DMS79 treated with DMSO at 0.1 percent for 48 hours (cell line): Measurements from ENCODE around the gene SERPINF2.
A peak's percentile ranks its signal among the peaks of the same experiment; 100 is the strongest.
"Not testable (repeated sequence)": the region's sequence is repeated elsewhere in the genome, so short reads cannot be mapped to it uniquely, and the experiment has no call there.

Experiments
- DNase-seq: peaks from one replicate; lab custom pipeline; 2025; lab: John Stamatoyannopoulos, UW

Gene SERPINF2

DNA sequence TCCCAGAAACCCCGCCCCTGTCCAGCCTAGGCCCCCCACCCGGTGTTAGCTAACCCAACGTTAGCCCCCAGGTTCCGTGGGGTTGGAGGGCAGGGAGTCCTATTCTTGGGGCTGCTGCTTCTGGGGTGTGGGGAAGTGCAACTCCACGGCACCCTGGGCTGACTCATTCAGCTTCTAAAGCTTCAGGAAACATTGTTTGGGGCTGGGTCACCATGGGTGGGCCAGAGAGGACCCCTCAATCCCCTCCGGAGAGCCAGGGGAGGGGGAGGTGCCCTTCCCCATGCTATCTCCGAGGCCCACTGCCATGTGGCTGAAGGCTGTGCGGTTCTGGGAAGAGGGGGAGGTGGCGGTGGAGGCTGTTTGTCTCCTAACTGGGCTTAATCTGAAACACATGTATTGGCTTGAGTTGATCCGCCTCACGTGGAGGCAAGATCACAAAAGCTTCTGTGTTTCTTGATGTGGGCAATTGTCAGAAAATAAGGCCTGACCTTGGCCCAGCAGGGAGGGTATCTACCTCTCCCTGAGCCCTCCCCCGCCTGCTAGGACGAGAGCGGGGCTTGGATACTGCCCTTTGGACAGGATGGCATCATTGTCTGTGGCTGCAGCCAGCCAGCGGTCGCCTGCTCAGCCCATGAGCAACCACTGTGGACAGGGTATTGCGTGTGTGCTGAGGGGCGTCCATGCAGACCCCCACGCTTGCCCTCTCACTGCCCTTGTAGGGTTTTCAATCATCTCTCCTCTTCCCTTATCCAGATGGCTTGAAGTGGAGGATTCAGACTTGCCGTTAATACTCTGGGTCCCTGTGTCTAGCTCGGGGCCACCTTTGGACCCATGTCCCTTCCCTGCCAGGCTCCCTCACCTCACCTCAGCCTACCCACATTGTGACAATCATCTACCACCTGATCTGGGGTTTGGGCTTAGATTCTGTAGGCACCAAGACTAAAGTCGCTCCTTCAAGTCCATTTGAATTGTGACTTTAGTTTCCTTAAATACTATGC, 20.5 kb downstream of the SERPINF2 start:
- no peak for DNase-seq

DNA sequence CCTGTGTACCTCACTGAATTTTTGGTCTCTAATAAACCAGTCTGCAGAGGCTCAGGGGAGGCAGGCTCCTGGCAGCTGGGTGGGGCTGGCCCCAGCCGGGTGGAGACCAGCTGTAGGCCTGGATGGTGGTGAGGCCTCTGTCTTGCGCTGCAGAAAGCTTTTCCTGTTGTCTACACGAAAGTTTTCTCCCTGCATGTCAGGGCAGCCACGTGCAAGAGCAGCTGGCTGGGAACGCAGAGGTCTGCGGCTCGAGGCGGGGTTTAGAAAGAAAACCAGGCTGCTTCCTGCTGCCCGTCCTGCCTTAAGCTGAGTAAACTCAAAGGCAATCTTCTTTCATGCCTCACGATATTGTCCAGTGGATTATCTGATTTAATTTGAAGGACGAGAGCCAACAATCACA, 21.6 kb downstream of the SERPINF2 start:
- DNase-seq = no peak

DNA sequence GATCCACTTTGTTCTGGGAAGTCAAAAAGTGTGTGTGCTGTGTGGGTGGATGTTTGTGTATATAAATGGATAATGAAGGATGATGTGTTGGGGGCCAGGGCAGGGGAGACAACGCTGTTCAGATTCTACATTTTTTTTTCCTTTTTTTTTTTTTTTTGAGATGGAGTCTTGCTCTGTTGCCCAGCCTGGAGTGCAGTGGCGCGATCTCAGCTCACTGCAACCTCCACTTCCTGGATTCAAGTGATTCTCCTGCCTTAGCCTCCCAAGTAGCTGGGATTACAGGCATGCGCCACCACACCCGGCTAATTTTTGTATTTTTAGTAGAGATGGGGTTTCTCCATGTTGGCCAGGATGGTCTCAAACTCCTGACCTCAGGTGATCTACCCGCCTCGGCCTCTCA, 22.0 kb downstream of the SERPINF2 start:
- not testable (repeated sequence) for DNase-seq

DNA sequence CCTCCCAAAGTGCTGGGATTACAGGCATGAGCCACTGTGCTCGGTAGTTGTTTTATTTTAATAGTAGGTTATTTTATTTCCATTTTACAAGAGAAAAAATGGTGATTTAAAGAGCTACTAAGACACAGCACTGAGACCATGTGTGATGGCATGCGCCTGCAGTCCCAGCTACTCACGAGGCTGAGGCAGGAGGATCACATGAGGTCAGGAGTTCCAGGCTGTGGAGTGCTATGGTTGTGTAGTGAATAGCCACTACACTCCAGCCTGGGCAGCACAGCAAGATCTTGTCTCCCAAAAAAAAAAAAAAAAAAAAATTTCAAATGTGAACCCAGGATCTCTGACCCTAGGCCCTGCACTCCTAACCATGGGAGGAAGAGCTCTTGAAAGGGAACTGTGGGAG, 22.9 kb downstream of the SERPINF2 start:
- no peak for DNase-seq

DNA sequence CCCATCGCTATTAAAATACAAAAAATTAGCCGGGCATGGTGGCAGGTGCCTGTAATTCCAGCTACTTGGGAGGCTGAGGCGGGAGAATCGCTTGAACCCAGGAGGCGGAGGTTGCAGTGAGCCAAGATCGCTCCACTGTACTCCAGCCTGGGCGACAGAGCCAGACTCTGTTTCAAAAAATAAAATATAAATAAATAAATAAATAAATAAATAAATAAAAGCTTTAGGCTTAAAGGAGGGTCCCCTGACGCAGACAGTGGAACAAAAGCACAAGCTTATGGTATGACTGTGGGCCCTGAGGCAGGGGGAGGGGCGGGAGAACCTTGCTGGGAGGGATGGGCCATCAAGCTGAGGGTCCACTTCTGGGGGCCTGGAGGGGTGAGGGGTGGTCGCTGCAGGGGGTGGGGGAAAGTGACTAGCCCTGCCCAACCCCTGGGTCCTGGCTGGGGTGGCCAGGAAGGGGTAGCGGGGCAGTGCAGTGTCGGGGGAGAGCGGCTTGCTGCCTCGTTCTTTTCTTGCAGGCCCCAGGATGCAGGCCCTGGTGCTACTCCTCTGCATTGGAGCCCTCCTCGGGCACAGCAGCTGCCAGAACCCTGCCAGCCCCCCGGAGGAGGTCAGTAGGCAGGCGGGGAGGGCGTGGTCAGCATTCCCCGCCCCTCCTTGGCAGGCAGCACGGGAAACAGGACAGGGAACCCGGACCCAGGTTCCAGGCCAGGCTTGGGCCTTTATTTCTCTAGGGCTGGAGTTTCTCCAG, 23.9 kb downstream of the SERPINF2 start:
- DNase-seq = no peak

DNA sequence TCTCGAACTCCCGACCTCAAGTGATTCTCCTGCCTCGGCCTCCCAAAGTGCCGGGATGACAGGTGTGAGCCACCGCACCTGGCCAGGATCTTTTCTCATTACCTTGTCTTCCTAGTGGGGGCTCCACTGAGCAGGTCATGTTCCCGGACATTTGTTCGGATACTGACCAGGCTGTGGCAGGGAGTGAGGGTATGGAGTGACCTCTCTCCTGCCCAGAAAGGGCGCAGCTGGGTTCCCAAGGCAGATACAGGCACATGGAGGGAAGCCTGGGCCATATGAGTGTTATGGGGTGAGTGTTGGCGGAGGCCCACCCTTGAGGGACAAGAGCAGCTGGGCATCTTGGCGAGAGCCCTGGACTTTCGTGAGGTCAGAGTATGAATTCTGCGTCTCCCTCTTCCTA, 24.7 kb downstream of the SERPINF2 start:
- DNase-seq = no peak

DNA sequence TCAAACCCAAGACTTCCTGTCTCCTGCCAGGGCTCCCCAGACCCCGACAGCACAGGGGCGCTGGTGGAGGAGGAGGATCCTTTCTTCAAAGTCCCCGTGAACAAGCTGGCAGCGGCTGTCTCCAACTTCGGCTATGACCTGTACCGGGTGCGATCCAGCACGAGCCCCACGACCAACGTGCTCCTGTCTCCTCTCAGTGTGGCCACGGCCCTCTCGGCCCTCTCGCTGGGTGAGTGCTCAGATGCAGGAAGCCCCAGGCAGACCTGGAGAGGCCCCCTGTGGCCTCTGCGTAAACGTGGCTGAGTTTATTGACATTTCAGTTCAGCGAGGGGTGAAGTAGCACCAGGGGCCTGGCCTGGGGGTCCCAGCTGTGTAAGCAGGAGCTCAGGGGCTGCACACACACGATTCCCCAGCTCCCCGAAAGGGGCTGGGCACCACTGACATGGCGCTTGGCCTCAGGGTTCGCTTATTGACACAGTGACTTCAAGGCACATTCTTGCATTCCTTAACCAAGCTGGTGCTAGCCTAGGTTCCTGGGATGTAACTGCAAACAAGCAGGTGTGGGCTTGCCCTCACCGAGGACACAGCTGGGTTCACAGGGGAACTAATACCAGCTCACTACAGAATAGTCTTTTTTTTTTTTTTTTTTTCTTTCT, 27.3 kb downstream of the SERPINF2 start:
- peak; percentile 68 for DNase-seq

DNA sequence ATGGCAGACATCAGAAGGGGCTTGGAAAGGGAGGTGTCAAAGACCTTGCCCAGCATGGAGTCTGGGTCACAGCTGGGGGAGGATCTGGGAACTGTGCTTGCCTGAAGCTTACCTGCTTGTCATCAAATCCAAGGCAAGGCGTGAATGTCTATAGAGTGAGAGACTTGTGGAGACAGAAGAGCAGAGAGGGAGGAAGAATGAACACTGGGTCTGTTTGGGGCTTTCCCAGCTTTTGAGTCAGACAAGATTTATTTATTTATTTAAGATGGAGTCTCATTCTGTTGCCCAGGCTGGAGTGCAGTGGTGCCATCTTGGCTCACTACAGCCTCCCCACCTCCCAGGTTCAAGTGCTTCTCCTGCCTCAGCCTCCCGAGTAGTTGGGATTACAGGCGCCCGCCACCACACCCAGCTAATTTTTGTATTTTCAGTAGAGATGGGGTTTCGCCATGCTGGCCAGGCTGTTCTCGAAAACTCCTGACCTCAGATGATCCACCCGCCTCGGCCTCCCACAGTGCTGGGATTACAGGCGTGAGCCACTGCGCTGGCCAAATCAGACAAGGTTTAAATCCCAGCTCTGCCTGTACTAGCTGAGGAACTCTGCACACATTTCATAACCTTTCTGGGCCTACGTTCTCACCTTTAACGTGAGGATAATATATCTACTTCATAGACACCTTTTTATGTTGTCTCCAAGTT, 30.5 kb downstream of the SERPINF2 start:
- DNase-seq = not testable (repeated sequence)

DNA sequence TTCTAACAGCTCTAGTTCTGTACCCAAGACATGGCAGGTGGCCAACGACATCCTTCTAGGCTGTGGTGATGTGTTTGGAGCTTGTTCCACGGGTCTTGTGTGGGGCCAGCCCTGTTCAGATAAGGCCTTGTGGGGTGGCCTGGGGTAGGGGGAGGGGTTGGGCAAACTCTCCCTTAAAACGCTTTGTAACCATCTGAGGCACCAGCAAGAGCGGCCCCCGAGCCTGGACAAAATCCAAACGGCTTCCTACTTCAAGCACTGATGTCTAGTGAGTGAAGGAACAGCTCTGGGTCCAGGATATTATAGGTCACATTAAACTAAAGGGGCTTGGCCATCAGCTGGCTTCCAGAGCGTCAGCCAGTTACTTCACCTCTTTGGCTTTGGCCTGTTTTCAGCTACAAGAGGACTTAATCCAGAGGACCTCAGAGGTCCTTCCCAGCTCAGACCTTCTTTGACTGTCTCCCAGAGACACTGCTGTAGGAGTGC, 31.1 kb downstream of the SERPINF2 start:
- no peak for DNase-seq

DNA sequence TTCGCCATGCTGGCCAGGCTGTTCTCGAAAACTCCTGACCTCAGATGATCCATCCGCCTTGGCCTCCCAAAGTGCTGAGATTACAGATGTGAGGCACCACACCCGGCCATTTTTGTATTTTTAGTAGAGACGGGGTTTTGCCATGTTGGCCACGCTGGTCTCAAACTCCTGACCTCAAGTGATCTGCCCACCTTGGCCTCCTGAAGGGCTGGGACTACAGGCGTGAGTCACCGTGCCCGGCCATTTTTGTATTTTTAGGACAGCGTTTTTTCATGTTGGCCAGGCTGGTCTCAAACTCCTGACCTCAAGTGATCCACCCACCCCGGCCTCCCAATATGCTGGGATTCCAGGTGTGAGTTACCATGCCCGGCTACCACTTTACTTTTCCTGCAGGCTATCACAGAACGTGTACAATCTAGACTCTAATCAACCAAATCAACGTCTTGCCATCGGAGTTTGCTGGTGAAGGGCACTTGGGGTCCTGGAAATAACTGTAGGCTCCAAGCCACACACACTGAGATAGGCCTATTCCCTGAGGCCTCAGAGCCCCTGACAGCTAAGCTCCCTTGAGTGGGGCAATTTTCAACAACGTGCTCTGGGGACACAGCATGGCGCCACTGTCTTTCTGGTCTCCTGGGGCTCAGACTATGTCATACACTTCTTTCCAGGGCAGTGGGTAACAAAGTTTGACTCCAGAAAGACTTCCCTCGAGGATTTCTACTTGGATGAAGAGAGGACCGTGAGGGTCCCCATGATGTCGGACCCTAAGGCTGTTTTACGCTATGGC, 31.9 kb downstream of the SERPINF2 start:
- DNase-seq = no peak

DNA sequence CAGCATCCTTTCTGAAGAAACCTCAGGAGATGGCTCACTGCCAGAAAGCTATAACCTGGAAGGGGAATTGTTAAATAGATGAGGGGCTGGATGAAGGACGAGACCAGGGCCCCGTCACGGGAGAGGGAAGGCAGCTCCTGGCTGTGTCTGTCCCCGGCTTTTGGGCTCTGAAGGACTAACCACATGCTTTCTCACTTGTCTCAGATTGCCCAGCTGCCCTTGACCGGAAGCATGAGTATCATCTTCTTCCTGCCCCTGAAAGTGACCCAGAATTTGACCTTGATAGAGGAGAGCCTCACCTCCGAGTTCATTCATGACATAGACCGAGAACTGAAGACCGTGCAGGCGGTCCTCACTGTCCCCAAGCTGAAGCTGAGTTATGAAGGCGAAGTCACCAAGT, 33.7 kb downstream of the SERPINF2 start:
- no peak for DNase-seq

DNA sequence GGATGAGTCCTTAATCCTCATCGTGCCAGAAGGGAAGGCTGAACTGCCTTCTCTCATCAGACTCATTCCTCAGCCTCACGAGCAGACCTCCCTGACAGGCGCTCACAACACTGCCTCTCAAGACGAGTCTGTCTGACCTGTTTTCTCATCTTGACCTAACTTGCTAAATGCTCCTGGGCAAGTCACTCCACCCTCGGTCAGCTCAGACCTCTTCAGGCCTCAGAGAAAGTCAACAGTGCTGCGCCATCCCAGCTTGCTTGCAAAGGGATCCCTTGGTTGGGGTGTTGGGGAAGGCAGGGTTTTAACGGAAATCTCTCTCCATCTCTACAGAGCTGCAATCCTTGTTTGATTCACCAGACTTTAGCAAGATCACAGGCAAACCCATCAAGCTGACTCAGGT, 34.2 kb downstream of the SERPINF2 start:
- DNase-seq = no peak

DNA sequence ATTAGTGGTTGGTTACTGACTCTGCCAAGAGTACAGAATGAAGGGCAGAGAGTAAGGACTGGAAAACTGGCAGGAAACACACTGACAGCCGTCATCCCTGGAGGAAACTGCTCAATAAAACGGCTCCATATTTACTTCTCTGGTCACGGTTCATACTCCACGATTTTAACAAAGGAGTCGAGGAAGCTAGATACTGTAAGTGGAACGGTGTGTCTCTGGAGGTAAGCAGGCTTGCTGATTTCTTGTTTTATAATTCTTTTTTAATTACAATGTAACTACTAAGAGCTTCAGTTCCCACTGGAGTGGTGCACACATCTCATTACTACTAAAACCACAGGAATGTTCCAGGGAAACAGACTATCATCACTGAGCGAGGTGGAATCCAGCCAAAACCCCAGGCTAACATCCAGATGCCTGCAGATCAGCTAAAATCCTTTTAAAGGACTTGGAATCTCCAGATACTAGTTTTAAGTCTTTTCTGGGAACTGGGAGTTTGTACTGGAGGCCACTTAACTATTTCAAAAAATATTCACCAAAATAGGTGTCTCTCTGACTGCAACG, 37.0 kb downstream of the SERPINF2 start:
- DNase-seq = peak; percentile 94

DNA sequence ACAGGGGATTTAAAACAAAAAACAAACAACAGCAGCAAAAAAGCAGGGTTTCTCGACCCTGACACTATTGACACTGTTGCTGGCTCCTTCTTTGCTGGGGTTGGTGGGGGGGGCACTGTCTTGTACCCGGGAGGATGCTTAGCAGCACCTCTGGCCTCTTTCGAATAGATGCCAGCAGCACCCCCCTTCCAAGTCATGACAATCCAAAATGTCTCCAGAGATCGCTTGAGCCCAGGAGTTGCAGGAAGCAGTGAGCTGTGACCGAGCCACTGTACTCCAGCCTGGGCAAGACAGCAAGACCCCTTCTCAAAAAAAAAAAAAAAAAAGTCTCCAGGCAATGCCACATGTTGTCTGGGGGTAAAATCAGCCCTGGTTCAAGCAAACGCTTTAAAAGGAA, 39.5 kb downstream of the SERPINF2 start:
- no peak for DNase-seq

DNA sequence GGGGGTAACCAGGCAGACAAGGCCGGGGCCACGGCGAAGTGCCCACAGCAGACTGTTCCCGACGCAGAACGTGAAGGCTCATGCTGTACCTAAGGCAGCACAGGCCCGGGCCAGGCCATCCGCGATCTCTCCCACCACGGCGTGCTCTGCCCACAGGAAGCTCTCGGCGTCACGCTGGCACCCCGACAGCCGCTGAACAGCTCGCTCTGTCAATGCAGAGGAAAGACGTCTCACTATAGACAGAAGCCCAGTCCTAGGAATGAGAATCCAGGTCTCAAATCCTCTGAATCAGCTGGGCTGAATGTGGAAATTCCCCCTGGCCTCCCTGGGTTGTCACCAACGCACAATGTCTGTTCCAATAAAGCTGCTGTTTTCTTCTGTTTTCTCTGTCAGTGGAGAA, 40.6 kb downstream of the SERPINF2 start:
- DNase-seq = no peak

DNA sequence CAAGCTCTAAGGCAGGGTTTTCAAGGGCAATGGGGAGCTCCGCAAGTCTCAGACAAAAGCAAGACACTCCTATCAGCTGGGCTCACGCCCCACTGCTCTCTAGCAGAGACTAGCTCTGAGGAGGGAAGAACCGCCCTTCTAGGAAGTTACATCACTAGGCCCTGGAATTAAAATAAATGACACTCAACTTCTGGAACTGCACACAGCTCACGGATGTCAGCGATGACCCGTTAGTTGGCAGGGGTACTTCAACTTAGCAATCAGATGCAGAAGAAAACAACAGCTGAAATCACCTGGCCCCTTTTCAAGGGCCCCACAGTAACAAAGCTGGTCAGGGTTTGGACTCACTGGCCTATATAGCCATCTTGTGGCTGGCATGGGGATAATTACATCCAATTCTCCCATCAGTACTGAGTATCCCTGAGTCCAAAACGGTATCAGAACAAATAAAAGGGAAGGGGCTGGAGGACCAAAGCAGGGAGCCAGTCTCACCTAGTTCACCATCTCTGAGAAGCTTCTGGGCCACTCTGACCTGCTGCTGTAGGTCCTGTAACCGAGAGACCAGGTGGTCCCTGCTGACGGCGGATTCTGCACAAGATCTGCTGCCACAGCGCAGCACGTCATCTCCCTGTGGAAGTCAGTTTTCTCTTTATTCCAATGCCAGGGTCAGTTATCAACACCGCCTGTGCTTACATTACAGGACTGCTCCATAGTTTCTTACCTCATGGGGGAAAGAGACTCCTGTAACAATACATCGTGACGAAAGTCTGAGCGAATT, 41.4 kb downstream of the SERPINF2 start:
- peak; percentile 25 for DNase-seq

DNA sequence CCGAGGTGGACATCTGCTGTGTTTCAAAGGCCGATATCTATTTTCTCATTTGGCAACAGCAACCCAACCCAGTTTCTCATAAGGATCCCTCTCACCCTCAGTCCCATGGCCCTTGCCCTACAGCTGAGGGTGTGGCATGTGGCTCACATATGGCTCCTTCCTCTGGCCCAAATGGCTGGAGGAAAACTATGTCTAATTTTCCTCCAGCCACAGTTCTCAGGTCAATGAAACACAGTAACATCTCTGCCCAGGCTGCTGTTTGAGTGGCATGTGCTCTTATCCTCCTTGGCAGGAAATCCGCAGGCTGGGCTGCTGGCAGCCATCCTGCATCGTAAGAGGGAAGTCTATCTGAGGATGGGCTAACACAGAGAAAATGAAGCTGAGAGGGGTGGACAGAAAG, 43.3 kb downstream of the SERPINF2 start:
- no peak for DNase-seq

DNA sequence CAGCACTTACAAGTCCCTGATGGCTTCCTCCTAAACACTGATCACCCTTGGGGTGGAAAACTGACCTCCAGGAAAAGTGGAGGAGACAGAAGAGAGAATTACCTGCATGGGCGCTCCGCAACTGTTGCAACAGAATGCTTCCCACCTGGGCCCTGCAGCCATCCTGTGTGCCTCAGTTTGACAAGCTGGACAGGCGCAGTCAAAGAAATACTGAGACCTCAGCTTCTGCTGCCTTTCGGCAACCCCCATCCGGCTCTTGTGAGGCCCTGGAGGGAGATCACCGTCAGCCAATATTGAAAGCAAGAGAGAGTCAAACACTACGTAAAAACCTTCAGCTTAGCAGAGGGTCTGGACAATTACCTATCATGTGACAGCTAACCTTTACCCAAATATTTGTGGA, 44.0 kb downstream of the SERPINF2 start:
- DNase-seq = no peak

DNA sequence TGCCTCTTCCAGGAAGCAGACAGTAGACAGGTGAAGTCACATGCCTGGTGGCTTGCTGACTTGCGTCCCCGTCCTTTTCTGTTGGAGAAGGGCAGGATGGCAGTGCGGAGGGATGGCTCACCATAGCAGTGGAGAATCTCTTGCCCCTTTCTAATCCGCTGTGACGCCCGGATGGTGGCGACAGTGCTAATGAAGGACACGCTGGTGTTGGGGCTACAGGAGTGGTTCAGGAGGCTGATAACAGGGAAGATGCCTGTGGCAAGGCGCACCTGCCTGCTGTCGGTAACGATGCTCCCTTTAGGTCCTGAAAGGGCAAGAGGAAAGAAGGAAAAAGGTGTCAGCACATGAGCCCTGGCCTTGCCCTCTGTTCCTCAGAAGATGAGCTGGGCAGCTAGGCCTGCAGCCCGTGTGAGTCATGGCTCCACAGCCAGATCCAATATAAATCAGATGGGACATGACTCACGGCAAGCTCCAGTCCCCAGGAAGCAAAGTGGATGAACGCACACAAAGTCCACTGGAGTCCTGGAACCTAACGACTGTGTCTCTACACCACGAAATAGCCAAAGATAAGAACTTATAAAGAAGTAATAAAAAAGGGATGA, 44.7 kb downstream of the SERPINF2 start:
- DNase-seq = no peak
